ENCODE measurements around the gene MAGI1.

DNA sequence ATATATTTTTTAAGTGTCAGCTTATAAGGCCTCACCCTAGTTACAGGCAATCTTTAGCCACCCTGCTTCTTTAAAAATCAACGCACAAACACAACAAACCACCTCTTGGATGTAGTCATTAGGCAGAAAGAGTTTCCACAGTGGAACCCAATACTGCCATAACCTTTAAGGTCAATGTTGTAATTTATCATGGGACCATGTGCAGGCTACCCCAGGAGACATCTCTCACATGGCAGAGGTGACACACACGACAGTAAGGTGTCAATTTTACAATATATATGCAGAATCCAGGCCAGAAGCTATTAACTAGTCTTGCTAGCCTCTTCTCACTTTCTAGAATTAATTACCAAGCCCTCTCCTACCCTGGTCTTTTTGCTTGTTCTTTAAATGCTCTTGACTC lies 336.5 kb downstream of the MAGI1 start:
- TF ChIP-seq ZNF70 (CRISPR knock-in tag; IDR thresholded peaks at IDR 0.05) (no peak), ZFP3 (CRISPR knock-in tag; IDR thresholded peaks at IDR 0.05) (no peak)
